ENCODE measurements around the gene CHD9. TPM values are rescaled to one million over a fixed set of nuclear protein-coding genes. Genes with fewer than 3 reads are reported as not detected.

CHD9 gene
- total RNA-seq, 1 donor from 2014 or later: 119 TPM

DNA sequence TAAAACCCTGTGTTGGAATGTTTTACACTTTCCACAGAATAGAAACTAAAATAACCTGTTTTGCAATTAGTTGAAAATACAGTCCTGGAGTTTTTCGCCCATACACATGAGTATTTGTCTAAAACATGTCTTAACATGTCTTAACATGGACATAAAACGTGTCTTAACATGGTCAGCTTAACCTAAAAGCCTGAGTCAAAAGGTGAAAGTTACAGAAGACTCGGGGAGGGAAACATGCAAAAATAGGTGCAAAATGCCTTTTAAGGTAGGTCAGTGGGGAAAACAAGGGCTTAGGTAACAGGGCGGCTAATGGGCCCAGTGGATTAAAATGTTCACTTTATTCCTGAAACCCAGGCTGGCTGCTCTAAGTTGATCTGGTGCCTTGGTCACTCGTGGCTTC lies 323.3 kb downstream of the CHD9 start:
- H3K9me3 Mint-ChIP-seq: peaks cover 8% of the 10 kb centered on the region
- peak overlapping the region; percentile 66 for H3K27ac Mint-ChIP-seq
- H3K4me3 Mint-ChIP-seq: no peak overlapping the region
- no peak for DNase-seq (ENCODE audit: low spot score in 2 of 2, unreplicated experiment in 2 of 2)
- TF ChIP-seq, protein P1, sequence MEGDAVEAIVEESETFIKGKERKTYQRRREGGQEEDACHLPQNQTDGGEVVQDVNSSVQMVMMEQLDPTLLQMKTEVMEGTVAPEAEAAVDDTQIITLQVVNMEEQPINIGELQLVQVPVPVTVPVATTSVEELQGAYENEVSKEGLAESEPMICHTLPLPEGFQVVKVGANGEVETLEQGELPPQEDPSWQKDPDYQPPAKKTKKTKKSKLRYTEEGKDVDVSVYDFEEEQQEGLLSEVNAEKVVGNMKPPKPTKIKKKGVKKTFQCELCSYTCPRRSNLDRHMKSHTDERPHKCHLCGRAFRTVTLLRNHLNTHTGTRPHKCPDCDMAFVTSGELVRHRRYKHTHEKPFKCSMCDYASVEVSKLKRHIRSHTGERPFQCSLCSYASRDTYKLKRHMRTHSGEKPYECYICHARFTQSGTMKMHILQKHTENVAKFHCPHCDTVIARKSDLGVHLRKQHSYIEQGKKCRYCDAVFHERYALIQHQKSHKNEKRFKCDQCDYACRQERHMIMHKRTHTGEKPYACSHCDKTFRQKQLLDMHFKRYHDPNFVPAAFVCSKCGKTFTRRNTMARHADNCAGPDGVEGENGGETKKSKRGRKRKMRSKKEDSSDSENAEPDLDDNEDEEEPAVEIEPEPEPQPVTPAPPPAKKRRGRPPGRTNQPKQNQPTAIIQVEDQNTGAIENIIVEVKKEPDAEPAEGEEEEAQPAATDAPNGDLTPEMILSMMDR (IDR thresholded peaks at IDR 0.05; ENCODE audit: unreplicated experiment): no peak
- no peaks in the 10 kb centered on the region for H3K36me3 Mint-ChIP-seq
- peaks cover 6% of the 10 kb centered on the region for H3K4me1 Mint-ChIP-seq
- no peaks in the 10 kb centered on the region for H3K27me3 Mint-ChIP-seq (ENCODE audit: low read depth)

Other genes with a start within 250 kb of the CHD9 start
- gene CHD9NB, start 2.1 kb upstream of the CHD9 start, total RNA-seq: 0.29 to 0.44 TPM (median 0.43 TPM) in 3 replicates

All from mesothelial cell of epicardium (in vitro differentiated cells).